ENCODE measurements around the gene CLCA1. TPM values are rescaled to one million over a fixed set of nuclear protein-coding genes. Genes with fewer than 3 reads are reported as not detected.
"Not testable (repeated sequence)": the region's sequence is repeated elsewhere in the genome, so short reads cannot be mapped to it uniquely, and the experiment has no call there.

CLCA1 gene
- total RNA-seq, 1 donor from 2014 or later = 0.16 TPM

- DNase-seq = no peak
These were observed 7.2 kb upstream of the CLCA1 start for GRCh38 chr1:86461482-86461881.

DNA sequence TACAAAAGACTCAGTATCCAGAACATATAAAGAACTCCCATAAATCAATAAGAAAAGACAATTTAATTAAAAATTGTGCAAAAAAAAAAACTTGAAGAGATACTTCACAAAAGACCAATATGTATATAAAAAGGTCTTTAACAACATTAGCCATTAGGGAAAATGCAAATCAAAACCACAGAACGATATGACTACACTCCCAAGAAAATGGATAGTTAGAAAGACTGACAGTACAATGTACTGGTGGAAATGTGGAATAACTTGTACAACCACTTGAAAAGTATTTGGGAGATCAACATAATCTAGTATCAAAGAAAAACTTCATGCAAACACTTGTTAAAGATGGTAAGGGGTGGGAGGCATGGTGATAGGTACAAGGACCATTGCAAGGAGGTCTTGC, 3.9 kb upstream of the CLCA1 start:
- no peak for DNase-seq

DNA sequence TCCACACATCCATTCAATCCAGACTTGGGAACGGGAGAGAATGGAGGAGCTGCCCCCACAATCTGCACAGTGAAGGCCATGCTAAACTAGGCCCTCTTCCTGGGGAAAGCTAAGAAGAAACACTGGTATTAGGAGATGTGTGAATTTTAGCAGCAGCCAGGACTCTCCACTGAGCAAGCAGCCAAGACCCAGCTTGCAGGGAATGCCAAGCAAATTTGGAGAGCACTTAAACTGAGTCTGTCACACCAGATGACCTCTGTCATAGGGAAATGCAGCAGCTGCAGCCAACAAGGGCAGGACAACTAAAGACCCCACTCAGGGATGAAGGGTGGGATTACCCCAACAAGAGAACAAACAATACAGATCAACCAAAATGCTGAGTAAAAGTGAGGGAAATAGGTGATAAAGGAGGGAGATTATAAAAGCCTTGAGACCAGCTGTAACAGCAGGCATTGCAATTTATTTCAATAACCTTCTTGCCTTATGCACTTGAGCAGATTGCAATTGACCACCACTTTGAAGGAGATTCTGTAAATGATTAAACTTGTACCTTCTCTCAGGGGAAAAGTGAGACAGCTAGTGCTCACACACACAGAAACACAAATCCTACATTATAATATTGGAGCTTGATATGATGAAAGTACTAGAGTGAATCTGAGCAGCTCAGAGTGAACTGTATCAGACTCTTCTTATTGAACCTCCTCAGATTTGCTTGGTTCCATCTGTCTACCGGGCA, 2.5 kb upstream of the CLCA1 start:
- no peak for DNase-seq

DNA sequence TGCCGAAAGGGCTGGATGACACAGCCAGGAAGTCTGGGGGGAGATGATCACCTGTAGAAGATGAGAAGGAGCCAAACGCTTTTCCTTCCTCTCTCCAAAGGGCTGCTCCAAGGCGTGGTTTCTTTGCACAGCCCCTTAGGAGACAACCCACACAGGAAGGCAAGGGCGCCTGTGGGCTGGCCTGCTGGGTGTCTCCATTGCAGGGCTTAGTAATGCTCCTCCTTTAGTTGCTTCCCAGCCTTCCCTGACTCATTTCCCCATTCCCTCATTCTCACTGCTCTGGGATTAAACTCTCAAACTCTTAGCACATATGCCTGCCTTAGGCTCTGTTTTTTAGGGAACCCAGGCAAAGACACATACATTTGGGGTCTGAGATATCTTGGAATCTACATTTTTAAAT, 1.7 kb upstream of the CLCA1 start:
- DNase-seq = no peak

GRCh38 chr1:86470859-86471258, 2.1 kb downstream of the CLCA1 start:
- DNase-seq = no peak

- no peak for DNase-seq
These were observed 2.6 kb downstream of the CLCA1 start for GRCh38 chr1:86471291-86471690.

DNA sequence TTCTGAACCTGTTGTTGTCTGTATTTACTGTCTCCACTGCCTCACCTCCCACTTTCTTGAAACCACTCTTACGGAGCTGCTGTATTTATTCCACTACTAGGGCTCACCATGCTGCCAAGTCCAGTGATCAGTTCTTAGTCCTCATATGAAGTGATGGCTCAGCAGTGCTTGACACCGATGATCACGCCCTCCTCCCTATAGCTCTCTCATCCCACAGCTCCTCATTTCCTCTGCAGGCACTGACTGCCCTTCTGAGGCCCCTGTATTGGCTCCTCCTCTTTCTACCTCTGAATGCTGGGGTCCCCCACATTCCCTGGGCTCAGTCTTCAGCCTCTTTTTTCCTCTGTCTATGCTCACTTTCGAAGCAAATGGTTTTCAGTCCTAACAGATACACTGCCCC, 3.4 kb downstream of the CLCA1 start:
- no peak for DNase-seq

DNA sequence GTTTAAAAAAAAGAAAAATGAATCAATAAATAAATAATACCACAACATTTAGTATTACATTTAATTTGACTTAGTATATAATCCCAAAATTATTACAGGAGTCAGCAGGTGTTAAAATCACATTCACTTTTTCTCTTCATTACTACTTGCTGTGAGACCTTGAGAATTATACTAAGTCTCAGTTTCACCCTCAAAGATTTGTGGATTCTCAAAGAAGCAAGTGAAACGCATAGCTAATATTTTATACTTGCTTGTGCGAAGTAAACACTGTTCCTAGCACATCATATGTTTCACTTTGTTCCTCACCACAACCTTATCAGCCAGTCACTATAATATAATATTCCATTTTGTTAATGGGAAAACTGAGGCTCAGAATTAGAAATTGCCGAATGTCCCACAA, 4.0 kb downstream of the CLCA1 start:
- no peak for DNase-seq

- no peak for DNase-seq
These were observed 8.5 kb downstream of the CLCA1 start for GRCh38 chr1:86477256-86477655.

DNA sequence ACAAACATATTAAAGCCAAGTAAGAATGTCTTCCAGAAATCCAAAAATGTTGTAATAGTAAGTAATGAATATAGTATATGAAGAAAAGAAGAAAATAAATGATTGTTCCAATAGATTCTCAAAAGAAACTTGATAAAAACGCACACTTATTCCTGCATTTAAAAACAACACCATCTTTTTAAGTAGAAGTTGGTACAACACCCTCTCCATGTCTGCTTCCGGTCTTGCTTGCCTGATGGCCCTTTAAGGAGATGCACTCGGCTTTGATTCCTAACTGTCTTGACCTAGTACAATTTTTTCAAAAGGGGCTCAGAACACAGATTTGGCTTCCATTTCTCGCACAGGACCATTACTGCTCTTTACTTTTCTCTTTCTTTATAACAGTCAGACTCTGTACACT, 9.0 kb downstream of the CLCA1 start:
- DNase-seq = no peak

DNA sequence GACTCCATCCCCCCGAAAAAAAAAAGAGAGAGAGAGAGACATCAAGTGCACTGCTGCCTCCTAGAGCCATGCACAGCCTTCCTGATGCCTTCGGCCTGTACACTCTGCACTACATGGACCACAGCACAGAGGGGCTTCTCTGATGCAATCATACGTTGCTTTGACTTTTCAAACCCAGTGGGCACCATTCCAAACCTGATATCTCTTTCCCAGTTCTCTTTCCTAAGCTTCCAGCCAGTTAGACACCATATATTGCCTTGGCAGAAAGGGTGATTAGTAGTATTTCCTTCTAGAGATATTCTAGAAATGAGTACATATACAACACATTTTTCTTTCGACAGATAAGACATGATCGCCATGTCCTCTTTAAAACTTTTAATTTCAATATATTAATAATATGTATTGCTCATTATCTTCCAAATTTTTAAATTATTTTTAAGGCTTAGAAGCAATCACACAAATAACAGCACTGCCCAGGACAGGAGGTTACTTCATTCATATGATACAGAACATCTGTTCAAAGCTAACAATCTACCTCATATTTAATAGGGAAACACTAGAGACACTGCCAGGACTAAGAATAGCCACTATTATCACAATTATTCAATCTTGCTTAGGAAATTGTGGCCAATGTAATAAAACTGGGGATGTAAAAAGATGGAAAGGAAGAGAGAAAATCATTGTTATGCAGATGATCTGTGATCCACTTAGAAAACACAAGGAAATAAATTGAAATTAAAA, 9.9 kb downstream of the CLCA1 start:
- DNase-seq = no peak

- no peak for DNase-seq
These were observed 13.2 kb downstream of the CLCA1 start for GRCh38 chr1:86481966-86482365.

DNA sequence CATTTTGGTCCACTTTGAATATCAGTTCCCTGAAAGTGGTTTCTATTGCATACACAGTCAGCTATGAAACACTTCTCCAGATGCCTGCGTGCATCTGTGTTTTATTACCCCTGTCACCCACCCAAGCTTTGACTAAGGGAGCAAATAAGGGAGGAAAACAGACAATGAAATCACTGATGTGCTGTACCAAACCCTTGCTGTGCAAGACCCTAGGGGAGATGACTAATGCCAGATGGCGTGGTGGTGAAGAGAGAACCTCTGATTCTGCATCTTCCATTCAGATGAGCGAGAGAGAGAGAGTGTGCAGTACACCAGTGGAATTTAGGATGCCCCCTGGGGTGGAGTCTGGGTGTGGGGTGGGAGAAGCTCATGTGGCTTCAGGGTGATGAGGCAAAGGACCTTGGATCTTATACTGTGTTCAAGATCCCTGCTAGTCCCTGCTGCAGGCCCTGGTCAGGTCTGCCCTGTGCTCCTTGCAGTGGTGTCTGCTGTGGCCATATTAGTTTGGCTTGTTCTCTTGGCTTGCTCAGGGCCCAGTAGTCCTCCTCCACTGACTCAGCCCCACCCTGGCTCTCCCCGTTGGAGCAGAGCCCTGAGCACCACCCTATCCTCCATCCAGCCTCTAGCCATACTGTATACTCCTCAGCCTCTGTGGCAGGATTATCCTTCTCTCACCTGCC, 18.5 kb downstream of the CLCA1 start:
- no peak for DNase-seq

DNA sequence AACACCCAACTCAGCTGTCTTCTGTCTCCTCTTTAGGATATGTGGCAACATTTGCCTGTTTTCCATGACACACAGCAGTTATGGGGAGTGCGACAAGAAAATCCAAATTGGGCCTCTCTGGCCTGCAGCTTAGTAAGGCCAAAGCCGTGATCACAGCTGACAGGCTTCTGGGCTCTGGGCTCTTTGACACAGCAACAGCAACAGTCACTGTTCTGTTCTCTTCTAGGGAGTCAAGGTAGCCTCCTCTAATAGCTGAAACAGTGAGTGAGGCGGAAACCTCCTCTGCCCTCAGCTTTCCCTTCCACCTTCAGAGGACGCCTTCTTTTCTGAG, 19.0 kb downstream of the CLCA1 start:
- DNase-seq = no peak

DNA sequence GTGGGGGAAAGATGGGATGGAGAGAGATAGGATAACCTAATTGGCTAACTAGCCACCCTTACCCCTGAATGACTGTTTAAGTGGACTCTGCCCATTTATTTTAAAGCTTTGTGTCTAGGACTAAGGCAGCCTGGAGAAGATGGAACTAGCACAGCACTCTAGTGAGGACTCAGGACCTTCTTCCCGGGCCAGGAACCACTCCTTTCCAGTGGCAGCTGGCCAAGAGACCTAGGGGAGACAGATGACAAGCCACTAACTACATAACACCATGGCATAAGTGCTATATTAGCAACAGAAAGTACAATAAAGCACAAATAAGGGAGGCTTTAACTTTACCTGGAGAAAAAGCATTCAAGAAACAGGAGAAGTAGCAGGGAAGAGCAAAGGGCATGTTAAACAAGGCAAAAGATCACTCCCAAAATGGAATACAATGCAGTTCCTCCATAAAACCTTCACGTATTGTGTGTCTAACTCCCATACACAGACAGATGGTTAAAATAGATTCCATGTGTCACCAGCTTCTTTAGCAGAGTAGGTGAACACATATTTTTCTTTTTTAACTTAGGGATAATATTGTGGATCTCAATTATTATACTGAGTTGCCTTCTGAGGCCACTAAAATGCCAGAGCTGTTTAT, 20.6 kb downstream of the CLCA1 start:
- DNase-seq = no peak

GRCh38 chr1:86491171-86491950, 22.6 kb downstream of the CLCA1 start:
- DNase-seq = no peak

DNA sequence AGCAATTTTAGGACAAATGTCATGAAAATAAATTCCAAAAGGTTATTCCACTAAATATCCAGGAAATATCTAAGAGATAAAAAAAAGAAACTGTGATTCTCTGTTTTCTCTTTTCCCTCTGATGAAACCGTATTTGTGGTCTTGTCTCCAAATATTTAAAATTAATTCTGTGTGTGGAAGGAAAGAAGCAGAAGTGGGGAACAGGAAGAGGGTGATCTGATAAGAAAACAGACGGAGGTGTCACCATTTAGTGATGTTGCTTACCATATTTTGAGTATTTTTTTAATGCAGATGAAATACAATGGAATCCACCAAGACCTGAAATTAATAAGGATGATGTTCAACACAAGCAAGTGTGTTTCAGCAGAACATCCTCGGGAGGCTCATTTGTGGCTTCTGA, 29.6 kb downstream of the CLCA1 start:
- DNase-seq = no peak

- no peak for DNase-seq
These were observed 31.4 kb downstream of the CLCA1 start for GRCh38 chr1:86499987-86500593.

DNA sequence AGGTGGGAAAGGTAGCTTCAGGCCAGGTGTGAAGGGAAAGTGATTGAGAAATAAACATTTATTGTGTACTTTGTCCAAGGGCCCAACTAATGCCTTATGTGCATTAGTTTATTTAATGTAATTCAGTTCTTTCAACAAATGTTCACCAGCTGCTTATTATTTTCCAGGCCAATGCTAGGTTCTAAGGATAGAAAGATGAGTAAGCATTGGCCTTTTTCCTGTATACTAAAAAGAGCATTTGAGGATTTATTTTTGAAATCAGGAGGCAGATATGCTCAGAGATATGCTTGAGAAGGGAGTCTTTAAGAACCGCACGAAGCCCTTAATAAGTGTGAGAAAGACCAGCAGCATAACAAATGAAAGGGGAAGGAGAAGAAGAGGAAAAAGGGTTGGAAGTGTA, 32.0 kb downstream of the CLCA1 start:
- DNase-seq = no peak

DNA sequence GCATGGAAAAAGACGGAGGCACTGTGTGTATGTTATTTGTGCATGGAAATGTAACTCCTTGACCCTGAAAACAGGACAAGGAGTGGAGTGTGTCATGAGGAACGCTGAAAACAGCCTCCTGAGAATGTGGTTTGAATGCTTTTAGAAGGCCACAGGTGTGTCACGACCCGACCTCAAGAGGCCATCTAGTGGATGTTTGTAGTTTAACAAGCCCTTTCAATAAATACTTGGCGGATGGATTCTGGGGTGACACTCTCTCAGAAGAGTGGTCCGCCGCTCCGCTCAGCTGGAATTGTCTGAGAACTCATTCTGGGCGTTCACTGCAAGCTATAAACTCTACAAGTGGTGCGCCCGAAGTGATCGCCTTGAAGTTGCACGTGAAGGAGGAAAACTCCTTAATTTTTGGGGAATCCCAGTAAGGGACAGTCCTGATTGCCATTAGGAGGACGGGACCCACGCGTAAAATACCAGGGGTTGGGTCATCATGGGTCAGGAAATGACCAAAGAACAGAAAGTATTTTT, 33.5 kb downstream of the CLCA1 start:
- DNase-seq = not testable (repeated sequence)

DNA sequence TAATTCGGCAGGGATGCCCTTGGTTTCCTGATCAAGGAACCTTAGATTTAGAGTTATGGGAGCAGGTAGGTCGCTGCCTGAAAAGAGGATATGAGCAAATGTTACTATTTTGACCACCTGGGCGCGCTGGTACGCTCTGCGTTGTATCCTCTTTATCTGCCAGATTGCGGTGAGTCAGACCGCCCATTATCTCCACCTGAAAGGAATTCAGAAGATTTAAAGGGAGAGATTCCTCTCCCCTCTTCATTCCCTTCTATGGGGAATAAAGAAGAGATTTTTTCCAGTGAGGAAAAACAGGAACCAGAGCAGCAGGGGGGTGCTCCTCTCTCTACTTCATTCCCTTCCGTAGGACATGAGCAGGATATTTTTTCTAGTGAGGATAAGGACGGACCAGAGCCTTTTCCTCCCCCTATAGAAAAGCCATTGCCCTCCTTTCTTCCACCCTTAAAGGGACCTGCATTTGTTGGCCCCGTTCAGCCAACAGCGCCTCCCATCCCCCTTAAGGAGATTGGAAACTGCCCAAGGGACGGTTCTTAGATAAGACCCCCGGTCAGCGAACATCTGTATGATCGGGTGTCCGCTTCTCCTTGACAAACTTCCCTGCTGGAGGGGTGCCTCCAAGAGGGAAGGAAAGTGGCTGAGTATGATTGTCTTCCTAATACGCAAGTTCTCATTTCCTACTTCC, 34.1 kb downstream of the CLCA1 start:
- DNase-seq = no peak
